ENCODE measurements around the gene SP140.

DNA sequence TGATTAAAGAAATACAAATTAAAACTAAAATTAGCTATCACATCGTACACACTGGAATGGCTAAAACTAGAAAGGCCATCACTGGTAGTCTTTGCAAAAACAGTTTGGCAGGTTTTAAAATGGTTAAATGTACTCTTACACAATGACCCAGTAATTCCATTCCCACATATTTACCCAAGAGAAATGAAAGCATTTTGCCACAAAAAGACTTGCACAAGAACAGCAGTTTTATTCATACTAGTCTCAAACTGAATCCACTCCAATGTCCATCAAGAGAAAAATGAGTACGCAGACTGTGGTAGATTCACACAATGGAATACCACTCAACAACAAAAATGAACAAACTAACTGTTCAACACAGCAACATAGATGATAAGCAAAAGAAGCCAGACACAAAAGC, 130.5 kb downstream of the SP140 start:
- TF ChIP-seq, protein P1, sequence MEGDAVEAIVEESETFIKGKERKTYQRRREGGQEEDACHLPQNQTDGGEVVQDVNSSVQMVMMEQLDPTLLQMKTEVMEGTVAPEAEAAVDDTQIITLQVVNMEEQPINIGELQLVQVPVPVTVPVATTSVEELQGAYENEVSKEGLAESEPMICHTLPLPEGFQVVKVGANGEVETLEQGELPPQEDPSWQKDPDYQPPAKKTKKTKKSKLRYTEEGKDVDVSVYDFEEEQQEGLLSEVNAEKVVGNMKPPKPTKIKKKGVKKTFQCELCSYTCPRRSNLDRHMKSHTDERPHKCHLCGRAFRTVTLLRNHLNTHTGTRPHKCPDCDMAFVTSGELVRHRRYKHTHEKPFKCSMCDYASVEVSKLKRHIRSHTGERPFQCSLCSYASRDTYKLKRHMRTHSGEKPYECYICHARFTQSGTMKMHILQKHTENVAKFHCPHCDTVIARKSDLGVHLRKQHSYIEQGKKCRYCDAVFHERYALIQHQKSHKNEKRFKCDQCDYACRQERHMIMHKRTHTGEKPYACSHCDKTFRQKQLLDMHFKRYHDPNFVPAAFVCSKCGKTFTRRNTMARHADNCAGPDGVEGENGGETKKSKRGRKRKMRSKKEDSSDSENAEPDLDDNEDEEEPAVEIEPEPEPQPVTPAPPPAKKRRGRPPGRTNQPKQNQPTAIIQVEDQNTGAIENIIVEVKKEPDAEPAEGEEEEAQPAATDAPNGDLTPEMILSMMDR (IDR thresholded peaks at IDR 0.05): no peak
- no peak for TF ChIP-seq POLR2A (IDR thresholded peaks at IDR 0.05)
